ENCODE measurements around the gene GPRC5C. TPM values are rescaled to one million over a fixed set of nuclear protein-coding genes. Genes with fewer than 3 reads are reported as not detected.

Gene GPRC5C
- total and polyA plus RNA-seq, 2 of the 13 experiments (the other 11 are each of a cell fraction or from before 2014, with no cell fraction given): 85.6 to 300 TPM

DNA sequence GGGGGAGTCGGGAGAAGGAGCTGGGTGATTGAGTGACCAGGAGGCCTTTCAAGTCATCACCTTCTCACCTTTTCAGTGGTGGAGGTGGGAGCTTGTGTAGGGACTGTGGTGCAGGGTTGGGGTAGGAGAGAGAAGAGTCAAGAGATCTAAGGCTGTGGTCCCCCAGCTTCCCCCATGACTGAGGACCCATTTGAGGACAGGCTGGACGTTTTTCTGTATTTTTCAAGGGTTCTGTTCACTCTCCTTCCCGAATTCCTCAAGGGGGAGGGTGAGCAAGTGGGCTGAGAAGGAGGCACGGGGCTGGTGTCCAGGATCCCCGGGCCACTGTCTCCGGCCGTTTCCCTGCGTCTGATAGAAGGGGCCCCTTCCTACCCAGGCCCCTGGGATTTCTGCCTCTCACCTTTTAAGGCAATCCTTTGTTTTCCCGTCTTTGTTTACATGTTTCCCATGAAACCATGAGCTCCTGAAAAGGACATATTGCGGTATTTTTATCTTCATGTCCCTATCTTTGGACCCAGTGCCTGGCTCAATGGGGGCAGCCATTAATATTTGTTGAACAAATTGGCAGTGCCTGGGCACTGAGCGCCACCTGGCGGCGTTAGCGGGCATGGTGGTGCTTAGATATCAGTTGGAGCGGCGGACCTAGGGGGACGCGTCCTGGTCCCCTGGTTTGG, 25.4 kb downstream of the GPRC5C start (continued):
- TF ChIP-seq MAFF (IDR thresholded peaks at IDR 0.05; ENCODE audit: low read depth, low read length) (no peak), NPAS2 (CRISPR knock-in tag; IDR thresholded peaks at IDR 0.05; ENCODE audit: borderline replicate concordance) (no peak), ZNF235 (CRISPR knock-in tag; IDR thresholded peaks at IDR 0.05; ENCODE audit: borderline replicate concordance) (no peak), ZSCAN25 (CRISPR knock-in tag; IDR thresholded peaks at IDR 0.05) (no peak), FOXP4 (CRISPR knock-in tag; IDR thresholded peaks at IDR 0.05) (no peak), ZFP82 (CRISPR knock-in tag; IDR thresholded peaks at IDR 0.05; ENCODE audit: borderline replicate concordance) (no peak), ZNF616 (CRISPR knock-in tag; IDR thresholded peaks at IDR 0.05; ENCODE audit: low read depth) (no peak), ATF5 (CRISPR knock-in tag; IDR thresholded peaks at IDR 0.05; ENCODE audit: low read depth) (no peak), NR3C1 (CRISPR knock-in tag; IDR thresholded peaks at IDR 0.05) (no peak), ZFP1 (CRISPR knock-in tag; IDR thresholded peaks at IDR 0.05) (no peak), SMARCC2 (IDR thresholded peaks at IDR 0.05) (0 out of 2 replicates have a peak, but pooled peaks have one; percentile 29), ZNF362 (CRISPR knock-in tag; IDR thresholded peaks at IDR 0.05; ENCODE audit: borderline replicate concordance) (no peak), DRAP1 (CRISPR knock-in tag; IDR thresholded peaks at IDR 0.05) (no peak), ZNF777 (CRISPR knock-in tag; IDR thresholded peaks at IDR 0.05) (no peak), MBNL3 (CRISPR knock-in tag; conservative IDR thresholded peaks at IDR 0.05) (no peak), ZBTB7A (CRISPR knock-in tag; IDR thresholded peaks at IDR 0.05) (0 out of 2 replicates have a peak, but pooled peaks have one; percentile 46), KDM1A (CRISPR knock-in tag; IDR thresholded peaks at IDR 0.05) (no peak), BHLHE40 (IDR thresholded peaks at IDR 0.05; ENCODE audit: low read length) (peak; percentile 26; the same call in 1 of the 2 replicates), MAX (IDR thresholded peaks at IDR 0.05) (peak; percentile 20; the same call in 1 of the 2 replicates)
- TF ChIP-seq, protein P1, sequence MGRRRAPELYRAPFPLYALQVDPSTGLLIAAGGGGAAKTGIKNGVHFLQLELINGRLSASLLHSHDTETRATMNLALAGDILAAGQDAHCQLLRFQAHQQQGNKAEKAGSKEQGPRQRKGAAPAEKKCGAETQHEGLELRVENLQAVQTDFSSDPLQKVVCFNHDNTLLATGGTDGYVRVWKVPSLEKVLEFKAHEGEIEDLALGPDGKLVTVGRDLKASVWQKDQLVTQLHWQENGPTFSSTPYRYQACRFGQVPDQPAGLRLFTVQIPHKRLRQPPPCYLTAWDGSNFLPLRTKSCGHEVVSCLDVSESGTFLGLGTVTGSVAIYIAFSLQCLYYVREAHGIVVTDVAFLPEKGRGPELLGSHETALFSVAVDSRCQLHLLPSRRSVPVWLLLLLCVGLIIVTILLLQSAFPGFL (CRISPR knock-in tag; IDR thresholded peaks at IDR 0.05): no peak
- TF ChIP-seq, protein P2, sequence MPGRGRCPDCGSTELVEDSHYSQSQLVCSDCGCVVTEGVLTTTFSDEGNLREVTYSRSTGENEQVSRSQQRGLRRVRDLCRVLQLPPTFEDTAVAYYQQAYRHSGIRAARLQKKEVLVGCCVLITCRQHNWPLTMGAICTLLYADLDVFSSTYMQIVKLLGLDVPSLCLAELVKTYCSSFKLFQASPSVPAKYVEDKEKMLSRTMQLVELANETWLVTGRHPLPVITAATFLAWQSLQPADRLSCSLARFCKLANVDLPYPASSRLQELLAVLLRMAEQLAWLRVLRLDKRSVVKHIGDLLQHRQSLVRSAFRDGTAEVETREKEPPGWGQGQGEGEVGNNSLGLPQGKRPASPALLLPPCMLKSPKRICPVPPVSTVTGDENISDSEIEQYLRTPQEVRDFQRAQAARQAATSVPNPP (CRISPR knock-in tag; IDR thresholded peaks at IDR 0.05): no peak
- TF ChIP-seq, protein P3, sequence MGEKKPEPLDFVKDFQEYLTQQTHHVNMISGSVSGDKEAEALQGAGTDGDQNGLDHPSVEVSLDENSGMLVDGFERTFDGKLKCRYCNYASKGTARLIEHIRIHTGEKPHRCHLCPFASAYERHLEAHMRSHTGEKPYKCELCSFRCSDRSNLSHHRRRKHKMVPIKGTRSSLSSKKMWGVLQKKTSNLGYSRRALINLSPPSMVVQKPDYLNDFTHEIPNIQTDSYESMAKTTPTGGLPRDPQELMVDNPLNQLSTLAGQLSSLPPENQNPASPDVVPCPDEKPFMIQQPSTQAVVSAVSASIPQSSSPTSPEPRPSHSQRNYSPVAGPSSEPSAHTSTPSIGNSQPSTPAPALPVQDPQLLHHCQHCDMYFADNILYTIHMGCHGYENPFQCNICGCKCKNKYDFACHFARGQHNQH (CRISPR knock-in tag; IDR thresholded peaks at IDR 0.05): no peak

Measured in HepG2 (cell line).